Loucy (cell line): ENCODE results near the gene CDCA8.

Experiments used
- CTCF ChIP-seq: fragments of 200-600 bp; sonication (generic); conservative IDR thresholded peaks from 2 replicates; pipeline ENCODE4 v1.5.1; 2014; ENCODE audit warnings: mild to moderate bottlenecking, antibody characterized with exemption, low read length
- EZH2phosphoT487 ChIP-seq: fragments of 200-600 bp; IDR thresholded peaks from 2 replicates; pipeline ENCODE4 v1.6.1; 2018; ENCODE audit warnings: antibody characterized with exemption, mild to moderate bottlenecking, moderate library complexity, borderline replicate concordance

- TF ChIP-seq CTCF (no peak), EZH2phosphoT487 (no peak)
Measured at GRCh38 chr1:37718181-37718900, 26.0 kb downstream of the CDCA8 start.
